GM19099 (cell line): ENCODE measurements around the gene PRH1.

Experiments used
- POLR2A ChIP-seq: IDR thresholded peaks from 3 replicates; pipeline ENCODE4 v1.6.1; 2011; ENCODE audit warnings: low read depth; ENCODE audit not compliant: insufficient read length; ENCODE audit errors: extremely low read depth

The PRH1 gene

DNA sequence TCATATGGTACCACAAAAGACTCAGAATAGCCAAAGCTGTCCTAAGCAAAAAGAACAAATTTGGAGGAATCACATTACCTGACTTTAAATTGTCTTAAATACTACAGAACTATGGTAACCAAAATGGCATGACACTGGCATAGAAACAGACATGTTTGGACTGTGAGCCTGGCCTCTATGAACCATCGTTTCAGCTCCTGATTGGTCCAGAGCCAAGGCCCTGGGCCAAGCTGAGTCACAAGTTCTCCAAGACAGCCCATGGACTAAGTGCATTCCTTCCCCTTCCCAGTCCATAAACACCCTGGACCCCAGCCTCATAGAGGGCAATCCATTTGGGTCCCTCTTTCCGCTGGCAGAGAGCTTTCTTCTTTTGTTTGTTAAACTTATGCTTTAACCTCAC, 22.7 kb downstream of the PRH1 start:
- TF ChIP-seq POLR2A, result no peak

DNA sequence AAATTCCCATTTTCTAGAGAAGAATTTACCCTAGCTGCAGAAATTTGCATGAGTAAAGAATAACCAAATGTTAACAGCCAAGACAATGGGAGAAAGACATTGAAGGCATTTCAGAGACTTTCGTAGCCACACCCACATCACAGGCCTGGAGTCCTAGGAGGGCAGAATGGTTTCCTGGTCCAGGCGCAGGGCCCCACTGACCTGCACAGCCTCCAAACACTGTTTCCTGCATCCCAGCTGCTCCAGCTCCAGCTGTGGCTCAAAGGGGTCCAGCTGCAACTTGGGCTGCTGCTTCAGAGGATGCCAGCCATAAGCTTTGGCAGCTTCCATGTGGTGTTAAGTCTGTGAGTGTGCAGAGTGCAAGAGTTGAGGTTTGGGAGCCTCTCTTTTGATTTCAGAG, 28.2 kb downstream of the PRH1 start:
- TF ChIP-seq POLR2A, result no peak

GRCh38 chr12:10853776-10854175, 30.3 kb downstream of the PRH1 start:
- TF ChIP-seq POLR2A, result no peak

DNA sequence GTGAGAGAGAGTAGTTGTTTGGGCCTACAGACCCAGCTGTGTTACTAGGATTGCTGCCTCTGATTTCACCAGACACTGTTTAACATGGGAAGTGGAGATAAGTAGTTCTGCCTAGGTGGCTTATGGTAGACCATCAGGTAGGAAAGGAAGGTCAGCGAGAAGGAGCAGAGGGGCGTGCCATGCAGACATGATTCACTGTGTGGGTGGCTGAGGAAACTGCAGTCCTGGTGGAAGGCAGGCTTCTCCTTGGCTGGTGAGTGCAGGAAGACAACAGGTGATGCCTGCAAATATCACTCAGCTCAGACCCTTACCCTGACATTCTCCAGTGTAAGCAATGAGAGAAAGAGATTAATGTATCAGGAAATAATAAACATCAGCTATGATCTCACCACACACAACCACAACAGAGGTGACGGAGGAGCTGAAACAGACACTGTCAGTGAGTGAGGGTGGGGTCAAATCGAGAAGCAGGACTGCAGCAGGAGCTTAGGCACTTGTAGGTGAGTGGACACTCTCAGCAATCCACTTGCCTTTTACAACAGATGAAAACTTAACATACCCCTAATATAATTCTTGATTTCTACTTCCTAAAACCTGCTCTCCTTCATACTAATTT, 32.7 kb downstream of the PRH1 start:
- TF ChIP-seq POLR2A, result no peak

DNA sequence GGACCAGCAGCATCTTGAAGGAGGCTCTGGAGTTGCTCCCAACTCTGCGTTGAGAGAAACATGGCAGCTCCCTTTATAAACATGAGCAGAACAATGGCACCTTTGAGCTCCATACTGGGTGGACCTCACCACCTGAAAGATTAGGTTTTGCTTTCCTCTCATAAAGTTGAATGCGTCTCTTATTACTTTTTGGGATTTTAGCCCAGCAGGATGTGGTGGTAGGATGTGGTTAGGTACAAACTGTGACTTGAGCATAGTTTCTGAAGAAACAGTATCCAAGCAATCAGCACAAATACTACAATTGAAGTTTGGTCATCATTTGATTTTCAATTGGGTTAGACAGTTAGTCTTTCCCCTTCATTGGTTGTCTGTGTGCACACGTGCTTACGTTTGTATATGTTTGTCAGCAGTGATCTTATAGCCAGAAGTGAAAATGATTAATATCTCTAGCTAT, 34.6 kb downstream of the PRH1 start, which contains the start of gene PRR4:
Gene PRR4, minus strand, starts transcription at position 51 of the 454 bp plus-strand sequence. Its CDS starts 38 bp downstream, at position 13.
- no peak for TF ChIP-seq POLR2A

DNA sequence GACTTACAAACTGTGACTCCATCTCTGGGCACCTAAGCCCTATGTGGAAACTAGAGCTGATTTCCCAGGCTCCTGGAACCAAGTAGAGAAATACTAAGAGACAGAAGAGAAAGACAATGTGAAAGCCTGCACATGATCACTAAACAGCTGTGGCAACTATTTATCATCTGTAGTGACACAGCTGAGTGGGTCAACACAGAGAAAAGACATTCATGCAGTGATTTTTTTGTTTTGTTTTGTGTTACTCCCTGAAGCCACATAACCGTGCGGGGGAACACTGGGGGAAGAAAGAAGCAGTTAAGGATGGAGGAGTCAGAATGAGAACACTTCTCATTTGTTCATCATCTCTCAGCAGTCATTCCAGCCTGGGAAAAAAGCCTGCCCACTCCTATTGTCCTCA, 36.3 kb downstream of the PRH1 start:
- TF ChIP-seq POLR2A, result no peak

DNA sequence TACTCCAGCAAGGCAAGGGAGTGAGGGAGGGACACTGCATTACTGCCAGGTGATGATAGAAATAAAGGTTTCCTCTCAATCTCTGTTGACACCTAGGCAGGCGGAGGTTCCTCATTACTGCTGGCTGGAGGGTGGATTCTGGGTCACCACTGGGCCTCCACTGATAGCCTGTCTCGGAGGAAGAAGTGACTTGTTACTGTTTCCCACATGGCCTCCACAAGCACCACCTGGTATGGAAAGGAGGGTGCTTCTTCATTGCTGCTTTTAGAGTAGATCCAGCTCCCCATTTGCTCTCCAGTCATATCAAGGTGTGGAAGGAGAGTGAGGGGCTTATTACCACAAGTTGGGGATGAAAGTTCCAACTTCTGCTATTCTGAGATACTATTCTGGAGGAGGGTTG, 41.2 kb downstream of the PRH1 start:
- TF ChIP-seq POLR2A, result no peak

DNA sequence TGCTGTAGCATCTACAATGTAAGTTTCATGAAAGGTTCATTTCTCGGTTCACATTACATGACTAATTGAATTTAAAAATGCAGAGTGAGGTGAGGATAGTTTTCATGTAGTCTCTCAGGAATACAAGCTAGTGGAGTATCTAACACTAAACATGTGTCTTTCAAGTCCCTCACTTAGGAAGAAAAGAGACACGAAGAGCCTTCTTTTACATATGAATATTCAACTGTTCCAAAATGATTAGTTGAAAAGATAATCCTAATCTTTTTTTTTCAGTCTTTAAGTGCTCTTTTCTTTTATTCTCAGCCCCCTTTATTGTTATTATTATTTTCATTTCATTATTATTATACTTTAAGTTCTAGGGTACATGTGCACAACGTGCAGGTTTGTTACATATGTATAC, 45.6 kb downstream of the PRH1 start:
- no peak for TF ChIP-seq POLR2A
